Measurements from ENCODE around the gene IZUMO4. TPM values are rescaled to one million over a fixed set of nuclear protein-coding genes. Genes with fewer than 3 reads are reported as not detected.

Gene IZUMO4, protein sequence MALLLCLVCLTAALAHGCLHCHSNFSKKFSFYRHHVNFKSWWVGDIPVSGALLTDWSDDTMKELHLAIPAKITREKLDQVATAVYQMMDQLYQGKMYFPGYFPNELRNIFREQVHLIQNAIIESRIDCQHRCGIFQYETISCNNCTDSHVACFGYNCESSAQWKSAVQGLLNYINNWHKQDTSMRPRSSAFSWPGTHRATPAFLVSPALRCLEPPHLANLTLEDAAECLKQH
- 1 to 10 TPM; 6.2 to 7.2 (median 7.0) TPM for polyA plus RNA-seq (ENCODE audit: insufficient read length in 4 of 4)

GRCh38 chr19:2096480-2097202, at the start of gene IZUMO4:
TSS of gene IZUMO4 (plus strand) at chr19:2096915. CDS start at chr19:2096946, 31 bp downstream.
- peak; percentile 92 to 98 (median 94) for DNase-seq (ENCODE audit: low read depth in 4 of 4, low spot score in 3 of 4)

- no peak for DNase-seq (ENCODE audit: low read depth in 4 of 4, low spot score in 3 of 4)
Observed at GRCh38 chr19:2047076-2047448, 49.7 kb upstream of the IZUMO4 start.

GRCh38 chr19:2047449-2048103, 49.1 kb upstream of the IZUMO4 start:
- DNase-seq (ENCODE audit: low read depth in 4 of 4, low spot score in 3 of 4) = no peak

GRCh38 chr19:2048104-2048958, 48.4 kb upstream of the IZUMO4 start:
- DNase-seq (ENCODE audit: low read depth in 4 of 4, low spot score in 3 of 4) = no peak

DNA sequence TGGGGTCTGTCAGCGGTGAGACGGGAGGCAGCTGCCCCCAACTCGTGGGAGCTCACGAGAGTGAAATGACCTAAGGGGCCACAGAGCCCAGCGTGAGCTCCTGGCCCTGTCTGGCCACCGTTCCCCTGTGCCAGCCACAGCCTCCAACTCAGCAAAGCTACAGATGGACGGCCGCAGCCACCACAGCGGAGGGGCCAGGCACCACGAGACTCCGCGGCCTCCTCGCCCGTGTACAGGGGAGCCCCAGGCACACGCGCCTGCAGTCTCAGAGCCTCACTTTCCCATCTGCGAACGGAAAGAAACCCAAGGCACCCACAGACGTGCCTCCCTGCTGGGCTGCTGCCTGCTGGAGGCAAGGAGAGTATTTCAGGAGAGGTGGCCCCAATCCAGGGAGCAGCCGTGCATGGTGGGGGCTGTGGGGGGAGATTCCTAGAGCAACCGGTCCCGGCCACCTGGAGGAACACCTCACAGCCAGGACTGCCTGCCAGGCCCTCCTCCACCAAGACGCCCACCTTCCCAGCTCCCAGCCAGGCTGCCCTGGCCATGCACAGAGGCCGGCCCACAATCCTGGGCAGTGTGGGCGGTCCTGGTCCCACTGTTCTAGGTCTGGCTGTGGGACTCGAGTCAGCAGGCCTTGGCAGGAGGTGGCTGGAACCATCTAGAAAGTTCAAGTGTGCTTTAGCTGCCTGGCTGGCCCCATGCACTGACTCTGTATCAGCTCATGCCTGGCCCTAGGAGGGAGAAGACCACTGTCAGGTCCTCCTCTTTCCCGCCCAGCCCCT, 47.6 kb upstream of the IZUMO4 start:
- DNase-seq (ENCODE audit: low read depth in 4 of 4, low spot score in 3 of 4) = no peak

DNA sequence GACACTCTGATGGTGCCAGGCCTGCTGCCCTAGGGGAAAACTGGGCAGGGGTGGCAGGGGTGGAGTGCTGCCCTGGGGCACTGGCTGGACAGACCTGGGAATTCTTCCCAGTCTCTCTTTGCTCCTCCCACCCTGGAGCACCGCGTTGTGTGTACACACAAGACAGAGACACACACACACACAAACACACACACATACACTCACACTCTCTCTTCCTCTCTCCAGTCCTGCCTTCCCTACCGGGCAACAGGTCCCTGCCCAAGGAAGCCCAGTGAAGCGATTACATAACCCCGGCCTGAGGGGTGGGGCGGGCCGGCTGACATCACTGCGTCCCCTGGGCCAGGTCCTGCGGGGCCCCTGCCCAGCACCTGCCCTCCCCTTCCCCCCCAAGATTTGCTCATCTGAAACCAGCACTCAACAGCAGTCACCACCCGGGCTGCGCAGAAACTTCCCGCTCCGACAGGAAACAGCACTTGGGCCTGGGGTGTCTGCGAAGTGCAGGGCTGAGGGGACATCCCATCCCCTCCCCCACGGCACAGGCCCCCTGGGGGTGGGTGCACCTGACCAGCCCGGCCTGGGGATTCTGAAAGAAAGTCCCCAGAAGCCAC, 46.9 kb upstream of the IZUMO4 start:
- DNase-seq (ENCODE audit: low read depth in 4 of 4, low spot score in 3 of 4) = no peak

DNA sequence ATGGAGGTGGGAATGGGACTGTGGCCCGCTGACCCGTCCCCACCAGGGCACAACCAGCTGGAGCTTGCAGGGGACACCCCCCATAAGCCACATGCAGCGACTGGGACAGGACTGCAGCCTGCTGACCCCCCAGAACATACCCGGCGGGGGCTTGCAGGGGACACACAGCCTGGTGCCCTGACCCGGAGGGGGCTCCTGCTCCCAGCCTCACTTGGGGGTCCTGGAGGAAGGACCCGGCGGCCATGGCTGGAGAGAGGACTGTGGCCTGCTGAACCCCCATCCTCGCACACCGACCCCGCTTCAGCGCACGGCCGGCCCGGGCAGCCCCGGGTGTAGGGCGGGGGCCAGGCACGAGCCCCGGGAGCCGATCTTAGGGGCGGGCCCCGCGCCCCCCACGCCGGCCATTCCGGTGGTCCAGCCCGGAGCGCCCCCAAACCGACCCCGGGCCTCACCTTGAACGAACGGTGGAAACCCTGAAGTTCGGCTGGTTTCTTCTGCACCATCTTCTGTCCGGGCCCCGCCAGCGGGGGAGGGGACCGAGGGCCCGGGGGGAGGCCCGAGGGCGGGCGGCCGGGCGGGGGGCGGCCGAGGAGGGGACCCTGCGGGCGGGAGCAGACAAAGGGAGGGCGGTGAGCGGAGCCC, 46.2 kb upstream of the IZUMO4 start:
- no peak for DNase-seq (ENCODE audit: low read depth in 4 of 4, low spot score in 3 of 4)

GRCh38 chr19:2050991-2051772, 45.5 kb upstream of the IZUMO4 start, which contains the start of gene MKNK2:
TSS of gene MKNK2 (minus strand) at chr19:2051244. CDS start at chr19:2050851, 393 bp downstream.
- DNase-seq (ENCODE audit: low read depth in 4 of 4, low spot score in 3 of 4) = peak; percentile 76 to 89 (median 82)

DNA sequence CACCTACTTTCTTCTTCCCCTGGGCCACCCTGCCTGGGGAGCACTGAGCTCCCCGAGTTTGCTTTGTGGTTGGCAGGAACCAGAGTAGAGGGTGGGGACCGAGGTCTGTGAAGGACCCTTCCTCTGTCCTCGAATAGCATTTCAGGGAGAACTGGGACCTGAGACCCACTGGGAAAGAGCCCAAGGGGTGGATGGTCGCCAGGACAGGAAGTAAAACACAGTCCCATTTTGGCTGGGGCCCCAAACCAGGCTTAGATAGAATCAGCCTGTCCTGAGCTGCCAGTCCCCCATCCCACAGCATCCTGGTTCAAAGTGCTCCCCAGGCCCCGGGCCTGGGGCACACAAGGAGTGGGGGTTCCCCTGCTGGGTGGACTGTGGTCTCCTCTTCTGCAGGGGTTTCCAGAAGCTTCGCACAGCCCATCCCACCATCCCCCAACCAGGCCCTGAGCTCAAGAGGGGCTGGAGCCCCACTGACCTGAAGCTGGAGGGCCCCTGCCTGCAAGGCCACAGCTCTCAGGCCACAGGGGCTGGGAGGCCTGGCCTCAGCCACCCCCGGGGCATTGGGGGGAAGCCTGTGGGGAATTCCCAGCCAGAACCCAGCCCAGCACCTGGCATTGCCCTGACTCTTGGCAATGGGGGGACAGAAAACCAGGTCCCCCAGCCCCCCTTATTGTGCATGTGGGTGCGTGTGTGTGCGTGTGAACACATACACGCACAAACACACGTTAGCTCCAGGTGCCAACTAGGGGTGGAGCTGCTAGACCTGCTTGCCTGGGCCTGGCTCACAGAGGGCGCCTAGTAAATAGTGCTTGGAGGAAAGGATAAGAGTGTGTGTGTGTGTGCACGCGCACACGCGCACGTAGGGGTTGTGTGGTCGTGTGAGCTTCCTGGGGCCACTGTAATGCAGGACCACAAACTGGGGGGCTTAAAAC, 44.7 kb upstream of the IZUMO4 start:
- DNase-seq (ENCODE audit: low read depth in 4 of 4, low spot score in 3 of 4) = no peak

DNA sequence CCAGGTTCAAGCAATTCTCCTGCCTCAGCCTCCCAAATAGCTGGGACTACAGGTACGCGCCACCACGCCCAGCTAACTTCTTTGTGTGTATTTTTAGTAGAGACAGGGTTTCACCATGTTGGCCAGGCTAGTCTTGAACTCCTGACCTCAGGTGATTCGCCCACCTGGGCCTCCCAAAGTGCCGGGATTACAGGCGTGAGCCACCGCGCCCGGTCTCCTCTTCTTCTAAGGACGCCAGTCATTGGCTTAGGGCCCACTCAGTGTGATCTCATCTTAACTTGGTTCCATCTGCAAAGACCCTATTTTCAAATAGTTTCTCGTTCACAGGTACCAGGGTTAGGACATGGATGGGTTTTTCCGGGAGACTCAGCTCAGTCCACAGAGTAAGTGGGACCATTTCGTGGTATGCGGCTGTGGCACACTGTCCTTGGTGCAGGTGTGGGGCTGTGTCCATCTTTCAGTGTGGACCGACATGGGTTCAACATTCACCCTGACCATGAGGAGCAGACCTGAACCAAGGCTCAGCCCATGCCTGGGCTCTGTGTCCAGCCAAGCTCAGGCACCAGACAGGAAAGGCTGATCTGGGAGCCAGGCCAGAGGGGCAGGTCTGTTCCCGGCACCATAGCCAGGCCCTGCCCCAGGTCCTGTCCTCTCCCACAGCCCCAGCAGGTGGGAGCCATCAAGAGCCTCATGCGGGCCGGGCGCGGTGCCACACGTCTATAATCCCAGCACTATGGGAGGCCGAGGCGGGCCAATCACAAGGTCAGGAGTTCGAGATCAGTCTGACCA, 42.9 kb upstream of the IZUMO4 start:
- no peak for DNase-seq (ENCODE audit: low read depth in 4 of 4, low spot score in 3 of 4)

GRCh38 chr19:2054763-2055162, 42.0 kb upstream of the IZUMO4 start:
- no peak for DNase-seq (ENCODE audit: low read depth in 4 of 4, low spot score in 3 of 4)

DNA sequence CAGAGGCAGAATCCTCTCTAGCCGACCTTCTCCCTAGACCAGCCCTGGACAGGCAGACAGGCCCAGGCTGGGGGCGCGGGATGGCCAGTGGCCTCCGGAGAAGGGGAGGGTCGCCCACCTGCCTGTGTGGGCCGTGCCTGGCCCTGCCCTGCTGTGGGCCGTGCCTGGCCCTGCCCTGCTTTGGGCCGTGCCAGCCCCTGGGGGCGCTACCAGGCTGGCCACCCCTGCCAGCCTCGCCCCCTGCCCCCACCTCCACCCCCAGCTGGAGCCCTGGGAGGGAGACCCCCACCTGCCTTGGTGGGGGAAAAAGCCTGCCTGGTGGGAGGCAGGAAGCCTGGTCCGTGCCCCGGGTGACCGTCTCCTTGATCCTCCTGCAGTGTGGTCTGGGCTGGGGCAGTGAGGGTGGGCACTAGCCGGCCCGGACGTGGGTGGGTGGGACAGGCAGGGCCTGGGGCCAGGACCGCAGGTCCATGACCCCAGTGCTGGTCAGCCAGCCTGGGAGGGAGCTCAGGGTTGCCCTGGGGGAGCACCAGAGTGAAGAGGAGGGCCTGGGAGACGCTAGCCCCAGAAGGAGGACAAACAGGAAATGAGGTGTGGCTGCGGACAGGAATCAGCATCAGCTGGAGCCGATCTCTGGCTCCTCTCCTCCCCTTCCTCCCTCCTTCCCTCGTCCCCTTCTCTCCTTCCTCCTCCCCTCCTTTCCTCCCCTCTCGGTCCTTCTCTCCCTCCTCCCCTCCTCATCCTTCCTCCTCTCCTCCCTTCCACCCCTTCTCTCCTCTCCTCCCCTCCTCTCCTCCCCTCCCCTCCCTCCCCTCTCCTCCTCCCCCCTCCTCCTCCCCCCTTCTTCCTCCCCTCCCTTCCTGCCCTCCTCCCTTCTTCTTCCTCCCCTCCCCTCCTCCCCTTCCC, 40.5 kb upstream of the IZUMO4 start:
- DNase-seq (ENCODE audit: low read depth in 4 of 4, low spot score in 3 of 4) = no peak

DNA sequence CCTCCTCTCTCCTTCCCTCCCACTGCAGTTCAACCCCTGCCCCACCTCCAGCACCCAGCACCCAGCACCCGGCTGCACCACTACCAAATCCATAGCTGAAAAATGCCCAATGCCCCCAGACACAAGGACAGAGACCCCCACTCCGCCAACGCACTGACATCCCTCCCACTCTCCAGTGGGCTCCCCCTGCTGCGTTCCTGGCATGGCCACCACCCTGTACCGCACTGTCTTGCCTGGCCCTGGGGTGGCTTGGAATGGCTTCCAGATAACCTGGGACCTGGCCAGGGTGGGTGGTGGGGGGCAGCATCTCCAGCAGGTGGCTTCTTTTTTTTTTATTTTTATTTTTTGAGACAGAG, 39.9 kb upstream of the IZUMO4 start:
- no peak for DNase-seq (ENCODE audit: low read depth in 4 of 4, low spot score in 3 of 4)

DNA sequence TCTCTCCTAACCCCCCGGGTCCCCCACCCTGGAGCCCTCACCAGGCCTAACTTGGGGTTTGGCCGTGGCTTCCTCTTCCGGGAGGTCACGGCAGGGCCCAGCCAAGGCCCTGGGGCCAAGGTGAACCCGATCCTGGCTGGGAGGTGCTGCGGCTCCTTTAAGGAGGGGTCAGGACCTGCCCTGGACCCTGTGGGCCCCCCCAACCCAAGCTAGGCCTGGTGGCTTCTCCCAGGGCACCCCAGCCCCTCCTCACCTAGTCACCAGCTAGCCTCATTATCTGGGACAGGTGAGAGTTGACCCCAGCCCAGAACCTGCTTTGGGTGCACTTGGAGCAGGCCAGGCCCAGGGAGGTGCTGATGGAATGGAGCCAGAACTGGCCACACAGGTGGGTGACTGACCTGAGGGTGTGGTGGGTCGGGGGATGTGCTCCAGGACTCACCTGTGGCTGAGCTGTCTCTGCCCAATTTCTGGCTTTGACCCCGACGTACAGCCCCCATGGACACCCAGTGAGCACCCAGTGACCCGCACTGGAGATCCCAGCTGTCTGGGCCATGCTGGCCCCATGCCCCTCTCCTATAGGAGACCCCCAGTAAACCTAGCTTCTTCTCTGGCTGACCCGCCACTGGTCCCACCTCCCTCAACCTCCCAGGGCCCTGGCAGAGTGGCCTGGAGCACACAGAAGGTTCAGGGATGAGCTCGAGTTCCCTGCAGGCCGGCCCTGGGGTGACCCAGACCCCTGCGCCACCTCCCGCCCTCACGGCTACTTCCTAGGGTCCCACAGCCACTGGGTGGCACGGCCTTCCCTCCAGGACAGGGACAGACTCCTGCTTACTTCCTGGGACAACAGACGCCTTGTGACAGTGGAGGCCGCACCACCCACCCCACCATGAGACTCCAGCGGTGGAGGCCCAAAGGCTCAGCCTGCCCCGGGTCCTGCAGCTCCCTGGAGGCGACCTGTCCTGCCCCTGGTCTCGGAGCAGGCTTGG, 38.9 kb upstream of the IZUMO4 start:
- DNase-seq (ENCODE audit: low read depth in 4 of 4, low spot score in 3 of 4) = no peak
